Keratinocyte (primary cell): Measurements from ENCODE around the gene CXorf58.

Experiments used
- CTCF ChIP-seq, 3 experiments: IDR thresholded peaks in 1 of 3; conservative IDR thresholded peaks in 1 of 3; optimal IDR thresholded peaks in 1 of 3; 2 replicates in 2 of 3; 3 replicates in 1 of 3; pipeline versions ENCODE3 to v1.5.1; 2011; ENCODE audit warnings: low read length in 3 of 3, mild to moderate bottlenecking in 3 of 3, moderate library complexity in 2 of 3, control low read depth in 1 of 3, inconsistent platforms in 1 of 3; ENCODE audit not compliant: insufficient read depth in 2 of 3; ENCODE audit errors: extremely low read depth in 1 of 3
- EZH2 ChIP-seq: IDR thresholded peaks from one replicate; pipeline ENCODE4 v1.6.1; 2012; ENCODE audit warnings: inconsistent platforms, mild to moderate bottlenecking, low read length, moderate library complexity

GRCh38 chrX:23982891-23983290 lies 75.1 kb downstream of the CXorf58 start:
- TF ChIP-seq CTCF (optimal IDR thresholded peaks at IDR 0.05 in 1 of 3, IDR thresholded peaks at IDR 0.05 in 1 of 3, conservative IDR thresholded peaks at IDR 0.05 in 1 of 3; ENCODE audit: extremely low read depth in 1 of 3, insufficient read depth in 2 of 3, low read length in 3 of 3) (no peak), EZH2 (no peak)
